ENCODE data around the gene PRRC2C.
"Not testable (repeated sequence)": the region's sequence is repeated elsewhere in the genome, so short reads cannot be mapped to it uniquely, and the experiment has no call there.

PRRC2C gene

DNA sequence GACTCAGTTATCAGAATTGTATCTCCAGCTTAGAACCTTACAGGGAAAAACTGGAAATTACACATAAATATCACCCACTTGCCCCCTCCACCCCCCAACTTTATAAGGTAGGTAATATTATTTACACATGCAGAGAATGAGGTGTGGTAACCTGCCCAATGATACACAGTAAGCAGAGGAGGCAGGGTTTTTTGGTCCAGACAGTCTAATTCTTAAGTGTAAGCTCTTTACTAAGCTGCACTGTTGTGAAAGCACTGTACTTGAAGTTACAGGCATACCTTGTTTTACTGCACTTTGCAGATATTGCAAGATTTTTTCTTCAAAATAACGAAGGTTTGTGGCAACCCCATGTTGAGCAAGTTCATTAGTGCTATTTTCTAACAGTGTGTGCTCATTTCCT is 111.9 kb downstream of the PRRC2C start:
- no peak for DNase-seq (ENCODE audit: extremely low read depth, low read depth)
- TF ChIP-seq, protein P1, sequence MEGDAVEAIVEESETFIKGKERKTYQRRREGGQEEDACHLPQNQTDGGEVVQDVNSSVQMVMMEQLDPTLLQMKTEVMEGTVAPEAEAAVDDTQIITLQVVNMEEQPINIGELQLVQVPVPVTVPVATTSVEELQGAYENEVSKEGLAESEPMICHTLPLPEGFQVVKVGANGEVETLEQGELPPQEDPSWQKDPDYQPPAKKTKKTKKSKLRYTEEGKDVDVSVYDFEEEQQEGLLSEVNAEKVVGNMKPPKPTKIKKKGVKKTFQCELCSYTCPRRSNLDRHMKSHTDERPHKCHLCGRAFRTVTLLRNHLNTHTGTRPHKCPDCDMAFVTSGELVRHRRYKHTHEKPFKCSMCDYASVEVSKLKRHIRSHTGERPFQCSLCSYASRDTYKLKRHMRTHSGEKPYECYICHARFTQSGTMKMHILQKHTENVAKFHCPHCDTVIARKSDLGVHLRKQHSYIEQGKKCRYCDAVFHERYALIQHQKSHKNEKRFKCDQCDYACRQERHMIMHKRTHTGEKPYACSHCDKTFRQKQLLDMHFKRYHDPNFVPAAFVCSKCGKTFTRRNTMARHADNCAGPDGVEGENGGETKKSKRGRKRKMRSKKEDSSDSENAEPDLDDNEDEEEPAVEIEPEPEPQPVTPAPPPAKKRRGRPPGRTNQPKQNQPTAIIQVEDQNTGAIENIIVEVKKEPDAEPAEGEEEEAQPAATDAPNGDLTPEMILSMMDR (IDR thresholded peaks at IDR 0.05; ENCODE audit: low read depth, low read length), result no peak

- not testable (repeated sequence) for DNase-seq (ENCODE audit: extremely low read depth, low read depth)
These were observed 115.0 kb downstream of the PRRC2C start for GRCh38 chr1:171600310-171600709.

- DNase-seq (ENCODE audit: extremely low read depth, low read depth), result no peak
- TF ChIP-seq, protein P1 (IDR thresholded peaks at IDR 0.05; ENCODE audit: low read depth, low read length), result no peak
These were observed 115.5 kb downstream of the PRRC2C start for GRCh38 chr1:171600862-171601261.

DNA sequence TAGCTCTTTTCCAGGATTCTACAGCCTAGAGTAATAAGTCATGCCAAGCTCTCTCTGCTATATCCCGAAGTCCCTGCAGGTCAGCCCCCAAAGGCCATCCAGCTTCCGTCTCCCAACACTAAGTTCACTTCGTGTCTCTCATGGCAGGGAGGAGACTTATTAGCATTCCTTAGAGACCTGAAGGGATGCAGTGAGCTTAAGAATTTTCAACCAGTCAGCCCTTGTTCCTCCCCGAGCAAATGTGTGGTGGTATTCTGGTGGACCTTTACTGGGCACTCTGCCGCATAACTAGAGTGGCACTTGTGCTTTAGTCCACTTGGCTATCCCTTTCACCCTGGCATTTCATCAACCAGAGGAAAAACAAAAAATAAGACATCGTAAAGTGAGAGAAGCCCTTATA is 117.7 kb downstream of the PRRC2C start:
- DNase-seq (ENCODE audit: extremely low read depth, low read depth), result not testable (repeated sequence)

- DNase-seq (ENCODE audit: extremely low read depth, low read depth), result no peak
- TF ChIP-seq, protein P1 (IDR thresholded peaks at IDR 0.05; ENCODE audit: low read depth, low read length), result no peak
These were observed 121.1 kb downstream of the PRRC2C start for GRCh38 chr1:171606402-171606941.

GRCh38 chr1:171610385-171610784 is 125.1 kb downstream of the PRRC2C start:
- no peak for DNase-seq (ENCODE audit: extremely low read depth, low read depth)
- TF ChIP-seq, protein P1 (IDR thresholded peaks at IDR 0.05; ENCODE audit: low read depth, low read length), result no peak

- no peak for DNase-seq (ENCODE audit: extremely low read depth, low read depth)
- TF ChIP-seq, protein P1 (IDR thresholded peaks at IDR 0.05; ENCODE audit: low read depth, low read length), result no peak
These were observed 126.0 kb downstream of the PRRC2C start for GRCh38 chr1:171611306-171611705.

DNA sequence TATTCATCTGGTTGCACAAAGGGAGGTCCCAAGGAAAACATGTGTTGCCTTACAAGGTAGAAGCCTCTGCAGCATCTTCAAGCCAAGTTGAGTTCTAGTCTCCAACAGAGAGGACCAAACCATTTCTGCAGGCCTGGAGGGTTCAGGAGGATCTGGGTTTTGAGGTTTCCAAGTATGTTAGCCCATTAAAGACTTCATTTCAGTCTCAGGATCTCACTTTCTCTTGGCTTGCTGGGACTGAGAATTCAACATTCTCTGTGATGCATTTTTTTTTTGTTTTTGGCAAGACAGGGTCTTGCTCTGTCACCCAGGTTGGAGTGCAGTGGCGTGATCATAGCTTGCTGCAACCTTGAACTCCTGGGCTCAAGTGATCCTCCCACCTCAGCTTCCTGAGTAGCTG is 128.0 kb downstream of the PRRC2C start:
- no peak for DNase-seq (ENCODE audit: extremely low read depth, low read depth)
- TF ChIP-seq, protein P1 (IDR thresholded peaks at IDR 0.05; ENCODE audit: low read depth, low read length), result no peak

DNA sequence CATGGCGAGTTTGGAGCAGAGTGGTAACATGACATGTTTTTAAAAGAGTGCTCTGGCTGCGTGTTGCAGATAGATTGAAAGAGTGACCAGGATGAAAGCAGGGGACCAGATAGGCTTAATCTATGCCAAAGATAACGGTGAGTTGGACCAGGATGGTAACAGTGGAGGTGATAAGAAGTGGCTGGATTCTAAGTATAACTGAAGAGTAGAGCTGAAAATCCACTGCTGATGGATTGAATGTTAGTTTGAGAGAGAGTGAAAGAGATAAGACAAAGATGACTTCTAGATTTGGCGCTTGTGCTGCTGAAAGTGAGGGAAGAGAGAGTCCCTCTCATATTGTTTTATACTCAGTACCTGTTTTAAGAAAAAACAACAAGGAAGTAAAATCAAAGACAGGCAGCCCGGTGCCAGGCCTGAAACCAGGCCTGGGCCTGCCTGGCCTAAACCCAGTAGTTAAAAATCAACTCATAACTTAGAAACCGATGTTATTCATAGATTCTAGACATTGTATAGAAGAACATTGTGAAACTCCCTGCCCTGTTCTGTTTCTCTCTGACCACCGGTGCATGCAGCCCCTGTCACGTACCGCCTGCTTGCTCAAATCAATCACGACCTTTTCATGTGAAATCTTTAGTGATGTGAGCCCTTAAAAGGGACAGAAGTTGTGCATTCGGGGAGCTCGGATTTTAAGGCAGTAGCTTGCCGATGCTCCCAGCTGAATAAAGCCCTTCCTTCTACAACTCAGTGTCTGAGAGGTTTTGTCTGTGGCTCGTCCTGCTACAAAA is 130.0 kb downstream of the PRRC2C start:
- DNase-seq (ENCODE audit: extremely low read depth, low read depth), result not testable (repeated sequence)
